Fibroblast of lung (primary cell): ENCODE measurements around the gene MAP3K4. TPM values are rescaled to one million over a fixed set of nuclear protein-coding genes. Genes with fewer than 3 reads are reported as not detected.

Experiments used
- DNase-seq, 2 donors: peaks; one replicate each; pipeline versions ENCODE4 v3.0.0 to v3.0.0-alpha.2; 2010; ENCODE audit warnings: low read depth in 2 of 2
- H2AFZ ChIP-seq: 2 replicates; pipeline ENCODE4 v1.5.1; 2012; ENCODE audit warnings: low read length, control low read depth, inconsistent platforms
- H3K27ac ChIP-seq: 2 replicates; pipeline ENCODE4 v1.5.1; 2011; ENCODE audit warnings: low read length, control low read depth; ENCODE audit not compliant: insufficient read depth
- H3K27me3 ChIP-seq: 2 replicates; pipeline ENCODE4 v1.5.1; 2011; ENCODE audit warnings: mild to moderate bottlenecking, low read length; ENCODE audit not compliant: control insufficient read depth, insufficient read depth
- H3K36me3 ChIP-seq: 2 replicates; pipeline ENCODE4 v1.5.1; 2011; ENCODE audit warnings: low read length; ENCODE audit not compliant: control insufficient read depth, insufficient read depth
- H3K4me1 ChIP-seq: 2 replicates; pipeline ENCODE4 v1.5.1; 2011; ENCODE audit warnings: low read length; ENCODE audit not compliant: control insufficient read depth, insufficient read depth; ENCODE audit errors: extremely low read depth
- H3K4me2 ChIP-seq: 2 replicates; pipeline ENCODE4 v1.5.1; 2011; ENCODE audit warnings: low read length, control low read depth; ENCODE audit not compliant: insufficient read depth; ENCODE audit errors: extremely low read depth
- H3K4me3 ChIP-seq, 4 experiments: fragments of 200-600 bp in 1 of 4; sonication (generic) in 1 of 4; replicated peaks in 1 of 4; 2 replicates each; pipeline ENCODE4 v1.5.1; 2011 to 2016; ENCODE audit warnings: low read length in 4 of 4, low read depth in 3 of 4, mild to moderate bottlenecking in 3 of 4, control low read depth in 2 of 4, inconsistent platforms in 1 of 4, mixed read lengths in 1 of 4; ENCODE audit not compliant: insufficient read depth in 1 of 4; ENCODE audit errors: control extremely low read depth in 1 of 4
- H3K79me2 ChIP-seq: 2 replicates; pipeline ENCODE4 v1.5.1; 2012; ENCODE audit warnings: mild to moderate bottlenecking, low read length, inconsistent platforms; ENCODE audit not compliant: control insufficient read depth, insufficient read depth
- H3K9ac ChIP-seq: 2 replicates; pipeline ENCODE4 v1.5.1; 2011; ENCODE audit warnings: mild to moderate bottlenecking, low read length, control low read depth; ENCODE audit not compliant: insufficient read depth
- H3K9me3 ChIP-seq: 2 replicates; pipeline ENCODE4 v1.5.1; 2012; ENCODE audit warnings: low read depth, low read length; ENCODE audit not compliant: control insufficient read depth, insufficient read depth
- H4K20me1 ChIP-seq: 2 replicates; pipeline ENCODE4 v1.5.1; 2011; ENCODE audit warnings: low read length; ENCODE audit not compliant: control insufficient read depth, insufficient read depth; ENCODE audit errors: extremely low read depth
- CTCF ChIP-seq, 2 donors: IDR thresholded peaks in 1 of 2; conservative IDR thresholded peaks in 1 of 2; 1 replicate in 1 of 2; 2 replicates in 1 of 2; pipeline ENCODE4 v1.5.1; 2011 to 2012; ENCODE audit warnings: low read length in 2 of 2, control low read depth in 1 of 2, inconsistent platforms in 1 of 2, low read depth in 1 of 2, mild to moderate bottlenecking in 1 of 2
- EZH2 ChIP-seq: IDR thresholded peaks from 2 replicates; pipeline ENCODE4 v1.5.1; 2012; ENCODE audit warnings: low read length, control low read depth, mild to moderate bottlenecking; ENCODE audit errors: missing control alignments
- polyA plus RNA-seq, 2 donors: library from polyadenylated mRNA; depleted of rRNA in 1 of 2; stranded (reverse) in 1 of 2; unstranded in 1 of 2; fragments of >200 nt; gene quantifications; 2 replicates each; pipeline ENCODE4 v1.2.1, GENCODE V29; 2011 to 2012; ENCODE audit warnings: missing spikeins in 1 of 2
- total RNA-seq: library from RNA; depleted of rRNA; stranded (reverse); fragments of >200 nt; gene quantifications from 2 replicates; pipeline ENCODE4 v1.2.1, GENCODE V29; 2014

MAP3K4 gene
- total and polyA plus RNA-seq, 2 donors (not counting 1 experiment from before 2014, with no cell fraction given), result 9.1 to 44.4 TPM

DNA sequence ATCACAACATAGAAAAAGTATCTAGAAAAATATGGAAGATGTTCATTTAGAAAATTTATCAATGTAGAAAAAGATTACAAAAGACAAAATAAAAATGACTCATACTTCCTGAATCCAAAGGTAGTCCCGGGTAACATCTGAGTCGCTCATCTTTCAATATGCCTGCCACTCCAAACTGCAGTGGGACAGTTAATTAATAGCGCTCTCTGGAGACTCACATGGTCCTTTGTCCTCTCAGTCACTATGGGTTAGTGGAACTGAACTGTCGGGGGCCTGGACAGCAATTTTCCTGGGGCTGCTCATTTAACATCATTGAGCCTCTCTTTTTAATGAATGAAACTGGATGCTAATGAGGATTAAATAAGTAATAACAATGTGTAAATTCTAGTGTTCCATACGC lies 103.4 kb downstream of the MAP3K4 start:
- Histone ChIP-seq H3K36me3 (peaks cover 3% of the 10 kb centered on the region), H4K20me1 (peaks cover 2% of the 10 kb centered on the region), H3K27me3 (no peaks in the 10 kb centered on the region), H3K9me3 (no peaks in the 10 kb centered on the region), H3K4me2 (no peak overlapping the region), H3K79me2 (no peaks in the 10 kb centered on the region), H3K4me1 (no peaks in the 10 kb centered on the region), H3K4me3 (no peak overlapping the region), H3K27ac (no peak overlapping the region), H2AFZ (no peak overlapping the region), H3K9ac (no peak overlapping the region)
- TF ChIP-seq CTCF (conservative IDR thresholded peaks at IDR 0.05 in 1 of 2, IDR thresholded peaks at IDR 0.05 in 1 of 2; ENCODE audit: low read depth in 1 of 2, low read length in 2 of 2), result no peak
- TF ChIP-seq EZH2, result no peak
- DNase-seq, result no peak

GRCh38 chr6:161095916-161096315 lies 104.3 kb downstream of the MAP3K4 start:
- Histone ChIP-seq H3K27ac (no peak overlapping the region), H3K9me3 (no peaks in the 10 kb centered on the region), H3K4me2 (no peak overlapping the region), H3K79me2 (no peaks in the 10 kb centered on the region), H3K36me3 (peaks cover 3% of the 10 kb centered on the region), H3K9ac (no peak overlapping the region), H3K4me3 (no peak overlapping the region), H3K4me1 (no peaks in the 10 kb centered on the region), H2AFZ (no peak overlapping the region), H4K20me1 (peaks cover 2% of the 10 kb centered on the region), H3K27me3 (no peaks in the 10 kb centered on the region)
- TF ChIP-seq EZH2 (no peak), CTCF (conservative IDR thresholded peaks at IDR 0.05 in 1 of 2, IDR thresholded peaks at IDR 0.05 in 1 of 2; ENCODE audit: low read depth in 1 of 2, low read length in 2 of 2) (no peak)
- DNase-seq, result no peak

DNA sequence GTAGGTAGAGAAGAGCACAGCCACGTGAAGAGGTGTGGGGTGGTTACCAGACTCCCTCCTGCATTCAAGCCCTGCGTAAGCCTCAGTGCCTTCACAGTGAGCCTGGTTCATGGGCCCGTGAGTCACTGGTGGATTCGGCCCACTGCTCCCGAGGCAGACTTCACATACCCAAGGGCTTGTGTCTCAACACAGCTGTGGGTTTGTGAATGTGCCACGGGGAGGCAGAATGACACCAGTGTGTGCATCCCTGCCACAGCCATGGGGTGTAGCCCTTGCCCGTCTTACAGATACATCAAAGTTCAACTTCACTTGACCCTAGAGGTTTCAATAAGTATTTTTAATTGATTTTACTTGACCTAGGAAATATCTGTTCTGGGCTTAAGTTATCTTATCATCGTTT lies 108.5 kb downstream of the MAP3K4 start:
- DNase-seq, result no peak
- no peaks in the 10 kb centered on the region for H3K27me3 ChIP-seq
- no peak overlapping the region for H3K4me2 ChIP-seq
- no peaks in the 10 kb centered on the region for H4K20me1 ChIP-seq
- TF ChIP-seq EZH2 (no peak), CTCF (conservative IDR thresholded peaks at IDR 0.05 in 1 of 2, IDR thresholded peaks at IDR 0.05 in 1 of 2; ENCODE audit: low read depth in 1 of 2, low read length in 2 of 2) (no peak)
- H2AFZ ChIP-seq, result no peak overlapping the region
- peaks cover under 1% of the 10 kb centered on the region for H3K4me1 ChIP-seq
- no peaks in the 10 kb centered on the region for H3K79me2 ChIP-seq
- peaks cover 3% of the 10 kb centered on the region for H3K36me3 ChIP-seq
- no peak overlapping the region for H3K9ac ChIP-seq
- no peaks in the 10 kb centered on the region for H3K9me3 ChIP-seq
- no peak overlapping the region for H3K4me3 ChIP-seq
- H3K27ac ChIP-seq, result no peak overlapping the region
